Stimulated activated CD4-positive, alpha-beta T cell treated with anti-CD3 and anti-CD28 coated beads, TNF-alpha, amount 100 ng/mL, for 1 hour (primary cell): Measurements from ENCODE around the gene PTGR3.

Experiments
- DNase-seq, 3 donors: peaks; one replicate each; pipeline ENCODE4 v3.0.0-alpha.2; 2020; ENCODE audit warnings: low read depth in 3 of 3, low spot score in 1 of 3

PTGR3 gene

DNA sequence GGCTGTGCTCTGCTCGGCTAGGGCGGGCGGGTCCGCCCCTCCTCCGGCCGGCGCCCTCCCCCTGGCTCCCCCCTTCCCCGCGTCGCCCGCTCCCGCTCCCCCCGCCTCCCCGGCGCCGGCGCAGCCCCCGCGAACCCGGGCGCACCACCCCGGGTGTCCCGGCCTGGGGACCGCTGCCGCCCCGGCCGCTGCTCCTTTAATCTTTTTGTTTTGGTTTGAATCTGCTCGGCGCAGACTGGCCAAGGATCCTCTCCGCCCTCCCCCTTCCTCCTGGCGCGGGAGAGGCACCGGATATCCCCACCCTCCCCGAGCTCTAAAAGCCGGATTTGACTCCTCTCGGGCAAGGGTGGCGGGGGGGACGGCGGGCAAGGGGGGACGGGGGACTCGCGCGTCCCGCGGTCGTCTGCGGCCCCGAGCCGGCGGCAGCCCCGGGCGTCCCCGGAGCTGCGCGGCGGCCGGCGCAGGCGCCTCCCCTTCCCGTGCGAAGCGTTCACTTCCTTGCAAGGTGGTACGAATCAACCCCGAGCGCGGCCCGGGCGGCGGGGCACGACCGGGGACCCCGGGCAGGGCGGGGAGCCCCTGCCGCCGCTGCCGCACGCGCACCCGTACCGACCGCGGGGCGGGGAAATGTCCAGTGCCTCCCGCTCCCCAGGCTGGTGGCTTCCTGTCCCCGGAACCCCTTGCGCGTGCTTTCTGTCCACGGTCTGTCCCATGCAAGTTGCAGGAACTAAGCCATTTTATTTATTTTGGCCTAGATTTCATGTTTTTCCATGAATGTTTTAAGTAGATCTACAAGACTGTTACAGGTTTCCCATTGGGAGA is at the start of gene PTGR3:
PTGR3 (minus strand) TSS at position 11 of the 822 bp plus-strand sequence. CDS start 81 bp downstream, outside the sequence.
- peak in 2 of 3 donors; percentile 45 to 54 for DNase-seq

DNA sequence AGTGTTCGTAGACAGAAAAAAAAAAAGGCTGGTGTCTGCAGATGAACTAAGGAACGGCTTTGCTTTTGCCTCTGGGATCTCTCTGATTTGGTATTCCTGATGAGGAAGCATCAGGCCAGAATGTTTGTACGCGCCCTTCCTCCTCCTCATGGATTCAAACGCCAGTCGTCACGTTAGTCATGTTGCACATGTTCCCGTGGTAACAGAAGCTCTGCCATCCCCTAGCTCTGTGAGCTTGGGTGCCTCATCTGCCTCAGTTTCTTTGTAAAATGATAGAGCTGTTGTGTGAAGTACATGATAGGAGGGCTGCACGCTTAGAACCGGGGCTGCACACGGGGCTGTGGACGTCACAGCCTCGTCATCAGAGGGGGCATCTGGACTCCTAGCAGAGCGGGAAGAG is 48.7 kb upstream of the PTGR3 start:
- DNase-seq: no peak

- DNase-seq: no peak
Measured at GRCh38 chr18:75256376-75256775, 47.4 kb upstream of the PTGR3 start.

GRCh38 chr18:75255094-75255493 is 46.2 kb upstream of the PTGR3 start:
- no peak for DNase-seq

DNA sequence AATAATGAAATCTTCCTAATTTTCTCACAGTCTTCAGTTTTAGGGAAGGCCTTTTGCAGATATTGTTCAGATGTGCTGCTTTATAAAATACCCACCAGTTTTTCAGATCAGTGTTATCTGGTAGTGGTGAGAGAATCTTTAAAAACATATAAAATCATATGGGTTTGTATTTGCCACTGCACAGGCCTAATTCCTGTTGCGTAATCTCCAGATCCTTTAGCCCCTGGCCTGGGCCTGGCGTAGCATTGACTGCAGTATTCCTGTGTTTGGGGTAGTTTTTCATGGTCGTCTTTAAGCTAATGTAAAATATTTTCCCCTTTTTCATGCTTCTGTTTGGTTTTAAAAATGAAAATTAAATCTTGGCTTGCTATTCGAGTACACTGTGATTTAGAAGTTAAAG is 44.8 kb upstream of the PTGR3 start:
- DNase-seq: no peak

GRCh38 chr18:75253043-75253442 is 44.1 kb upstream of the PTGR3 start:
- no peak for DNase-seq

GRCh38 chr18:75252136-75252535 is 43.2 kb upstream of the PTGR3 start:
- DNase-seq: no peak

DNA sequence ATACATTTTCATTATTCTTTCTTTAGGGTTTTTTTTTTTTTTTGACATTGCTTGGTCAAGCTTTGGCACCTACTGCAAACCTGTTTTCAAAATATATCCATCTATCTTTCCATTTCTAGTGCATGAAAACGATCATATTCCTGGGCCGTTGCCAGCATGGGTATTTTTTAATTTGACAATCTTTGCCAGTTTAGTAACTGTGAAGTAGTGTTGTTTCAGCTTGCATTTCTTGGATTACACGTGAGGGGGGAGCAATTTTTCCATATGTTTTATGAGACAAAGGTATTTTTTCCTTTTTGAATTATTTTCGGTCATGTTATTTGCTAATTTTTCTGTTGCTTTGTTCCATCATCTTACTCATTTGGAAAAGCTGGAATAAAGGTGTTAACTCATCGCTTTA is 42.5 kb upstream of the PTGR3 start:
- DNase-seq: no peak

GRCh38 chr18:75250471-75250821 is 41.5 kb upstream of the PTGR3 start:
- no peak for DNase-seq

DNA sequence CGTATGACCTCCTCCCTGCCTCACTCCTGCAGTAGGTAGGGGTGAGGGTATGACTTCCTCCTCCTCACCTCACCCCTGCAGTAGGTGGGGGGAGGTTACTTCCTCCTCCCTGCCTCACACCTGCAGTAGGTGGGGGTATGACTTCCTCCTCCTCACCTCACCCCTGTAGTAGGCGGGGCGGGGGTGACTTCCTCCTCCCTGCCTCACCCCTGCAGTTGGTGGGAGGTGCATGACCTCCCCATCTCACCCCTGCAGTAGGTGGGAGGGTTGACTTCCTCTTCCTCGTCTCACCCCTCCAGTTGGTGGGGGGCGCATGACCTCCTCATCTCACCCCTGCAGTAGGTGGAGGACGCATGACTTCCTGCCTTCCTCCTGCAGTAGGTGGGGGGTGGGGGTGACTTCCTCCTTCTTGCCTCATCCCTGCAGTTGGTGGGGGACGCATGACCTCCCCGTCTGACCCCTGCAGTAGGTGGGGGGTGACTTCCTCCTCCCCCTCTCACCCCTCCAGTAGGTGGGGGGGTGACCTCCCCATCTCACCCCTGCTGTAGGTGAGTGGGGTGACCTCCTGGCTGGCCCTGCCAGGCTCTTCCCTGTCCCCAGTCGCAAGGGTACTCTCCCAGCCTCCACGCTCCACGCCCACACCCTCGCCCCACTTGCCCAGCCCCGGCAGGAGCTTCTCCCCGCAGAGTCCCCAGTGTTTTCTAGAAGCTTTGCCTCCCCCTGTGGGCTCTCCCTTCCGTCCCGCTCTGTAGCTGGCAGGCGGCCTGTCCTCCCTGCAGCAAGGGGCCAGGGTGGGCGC is 40.9 kb upstream of the PTGR3 start:
- DNase-seq: no peak

- DNase-seq: no peak
Measured at GRCh38 chr18:75249175-75249518, 40.2 kb upstream of the PTGR3 start.

DNA sequence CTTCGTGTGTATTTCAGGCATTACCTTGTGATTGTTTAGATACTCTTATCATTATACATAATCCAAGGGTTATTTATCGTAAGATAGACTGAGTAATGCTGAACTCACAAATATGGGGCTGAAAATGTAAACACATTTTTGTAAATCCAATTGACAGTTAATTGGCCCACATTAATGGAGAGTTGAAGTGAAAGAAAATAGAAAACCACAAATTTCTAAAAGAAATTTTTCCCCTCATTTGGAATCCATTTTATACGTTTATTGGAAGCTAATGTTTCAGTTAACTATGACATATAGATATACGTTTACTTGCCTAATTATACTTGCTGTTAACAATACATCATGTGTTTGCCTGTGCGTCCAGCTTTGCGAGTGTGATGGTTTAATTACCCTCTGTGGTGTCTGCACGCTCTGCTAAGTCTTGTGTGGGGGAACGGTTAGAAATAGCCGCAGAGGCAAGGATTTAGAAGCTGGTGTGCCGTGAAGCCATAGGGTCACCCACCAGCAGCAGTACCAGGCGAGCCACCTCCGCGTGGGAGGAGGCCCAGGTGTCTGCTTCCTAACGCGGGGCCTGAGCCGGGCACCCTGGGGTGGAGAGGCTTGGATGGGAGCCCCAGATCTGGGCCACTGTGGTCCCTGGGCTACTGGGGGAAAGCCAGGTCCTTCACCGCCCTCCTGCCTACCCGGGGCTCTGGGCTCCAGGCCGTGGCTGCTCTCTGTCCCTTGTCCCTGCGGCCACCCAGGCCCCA is 39.7 kb upstream of the PTGR3 start:
- no peak for DNase-seq

GRCh38 chr18:75247611-75248421 is 38.9 kb upstream of the PTGR3 start:
- no peak for DNase-seq

GRCh38 chr18:75246721-75247610 is 38.0 kb upstream of the PTGR3 start:
- no peak for DNase-seq

DNA sequence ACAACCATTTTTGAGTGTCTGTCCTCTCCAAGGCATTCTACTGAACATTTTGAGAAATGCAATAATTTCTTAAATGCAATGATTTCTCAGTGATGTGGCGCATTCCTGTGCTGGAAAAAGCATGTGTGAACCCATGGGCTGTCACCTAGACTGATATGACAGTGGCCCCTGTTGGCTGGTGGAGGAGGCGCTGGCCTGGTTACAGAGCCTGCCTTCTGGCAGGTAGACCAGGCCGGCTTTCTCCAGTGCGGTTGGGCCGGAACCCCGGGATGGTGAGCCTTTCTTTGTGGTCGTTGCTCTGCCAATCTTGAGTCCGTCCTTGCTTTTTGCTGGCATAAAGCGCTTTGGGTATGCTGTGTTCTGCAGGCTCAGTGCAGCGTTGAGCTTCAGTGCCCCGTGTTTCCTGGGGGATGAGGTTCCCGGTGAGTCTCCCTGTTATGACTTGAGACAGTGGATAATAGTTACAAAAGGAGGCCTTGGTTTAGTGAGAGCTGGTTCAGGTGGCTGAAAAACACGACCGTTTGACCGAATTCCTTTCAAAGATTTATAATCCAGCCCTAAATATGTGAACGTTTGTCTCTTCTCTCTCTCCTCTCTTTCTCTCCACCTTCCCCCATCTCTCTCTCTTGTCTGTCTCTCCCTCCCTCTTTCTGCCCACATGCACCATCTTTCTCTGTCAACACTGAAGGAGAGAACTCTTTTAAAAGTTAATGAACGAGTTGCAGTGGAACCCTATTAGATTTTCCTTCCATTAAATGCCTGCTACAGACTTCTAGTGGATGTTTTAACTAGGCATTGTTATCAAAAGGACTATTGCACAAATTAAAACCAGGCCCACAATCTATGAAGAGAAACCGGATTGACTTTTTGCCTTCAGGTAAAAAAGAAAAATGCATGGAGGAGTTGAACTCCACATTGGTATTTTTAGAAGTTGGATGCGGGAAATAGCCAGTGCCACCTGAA is 35.7 kb upstream of the PTGR3 start:
- DNase-seq: no peak

DNA sequence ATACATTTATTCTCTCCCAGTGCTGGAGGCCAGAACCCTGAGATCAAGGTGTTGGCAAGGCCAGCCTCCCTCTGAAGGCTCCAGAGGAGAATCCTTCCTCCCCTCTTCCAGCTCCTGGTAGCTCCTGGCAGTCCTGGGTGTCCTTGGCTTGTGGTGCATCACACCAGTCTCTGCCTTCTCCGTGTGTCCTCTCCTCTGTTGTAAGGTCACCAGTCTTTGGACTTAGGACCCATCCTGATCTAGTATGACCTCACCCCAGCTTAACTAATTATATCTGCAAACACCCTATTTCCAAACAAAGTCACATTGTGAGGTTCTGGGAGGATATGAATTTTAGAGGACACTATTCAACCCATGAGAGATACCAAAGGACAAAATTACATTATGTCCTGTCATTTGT is 32.8 kb upstream of the PTGR3 start:
- no peak for DNase-seq

- no peak for DNase-seq
Measured at GRCh38 chr18:75240433-75240832, 31.5 kb upstream of the PTGR3 start.

DNA sequence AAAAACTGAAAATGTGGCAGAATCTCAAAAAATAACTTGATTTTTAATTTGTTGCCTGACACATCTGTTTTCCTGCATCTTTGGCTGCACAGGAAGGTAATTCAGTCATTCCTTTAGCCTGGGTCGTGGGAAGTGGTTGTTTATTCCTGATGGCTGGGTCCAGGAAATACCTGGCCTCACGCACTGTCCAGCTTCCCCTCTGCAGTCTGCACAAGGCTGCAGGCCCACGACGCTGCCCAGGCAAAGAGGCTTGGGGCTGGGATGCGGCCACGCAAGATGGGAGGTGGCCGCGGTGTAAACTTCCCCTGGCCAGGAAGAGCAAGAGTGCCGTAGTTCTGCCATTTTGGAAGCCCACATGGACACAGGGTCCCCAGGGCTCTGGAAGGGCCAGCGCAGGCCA is 29.8 kb upstream of the PTGR3 start:
- DNase-seq: no peak

- DNase-seq: no peak
Measured at GRCh38 chr18:75238100-75238499, 29.2 kb upstream of the PTGR3 start.
